HL-60/S4 (cell line): Measurements from ENCODE around the gene SNX30.

ENCODE experiments used
- in situ Hi-C: fragments of 300-500 bp; cut with MboI; formaldehyde crosslinking; loops from 2 replicates; pipeline ENCODE4 v1.14.3; 2022; ENCODE audit warnings: low sequenced_read_pairs

The SNX30 gene

GRCh38 chr9:112752334-112753125, 2.0 kb downstream of the SNX30 start:
- in situ Hi-C loops = no loop called here

- in situ Hi-C loops = no loop called here
Observed at GRCh38 chr9:112753725-112754124, 3.2 kb downstream of the SNX30 start.

GRCh38 chr9:112754578-112754977, 4.0 kb downstream of the SNX30 start:
- in situ Hi-C loops = no loop called here

GRCh38 chr9:112755016-112755427, 4.5 kb downstream of the SNX30 start:
- in situ Hi-C loops = no loop called here

- in situ Hi-C loops = no loop called here
Observed at GRCh38 chr9:112755675-112756074, 5.1 kb downstream of the SNX30 start.

- in situ Hi-C loops = no loop called here
Observed at GRCh38 chr9:112757282-112757883, 6.8 kb downstream of the SNX30 start.

- in situ Hi-C loops = no loop called here
Observed at GRCh38 chr9:112757940-112758339, 7.4 kb downstream of the SNX30 start.

GRCh38 chr9:112760821-112761220, 10.3 kb downstream of the SNX30 start:
- in situ Hi-C loops = no loop called here

GRCh38 chr9:112761912-112762655, 11.5 kb downstream of the SNX30 start:
- in situ Hi-C loops = no loop called here

GRCh38 chr9:112762726-112763518, 12.4 kb downstream of the SNX30 start:
- in situ Hi-C loops = no loop called here

- in situ Hi-C loops = no loop called here
Observed at GRCh38 chr9:112764344-112764743, 13.8 kb downstream of the SNX30 start.

GRCh38 chr9:112764837-112765236, 14.3 kb downstream of the SNX30 start:
- in situ Hi-C loops = no loop called here

- in situ Hi-C loops = no loop called here
Observed at GRCh38 chr9:112765281-112765680, 14.7 kb downstream of the SNX30 start.

- in situ Hi-C loops = no loop called here
Observed at GRCh38 chr9:112771359-112772214, 21.0 kb downstream of the SNX30 start.

GRCh38 chr9:112772215-112772509, 21.6 kb downstream of the SNX30 start:
- in situ Hi-C loops = no loop called here

GRCh38 chr9:112772551-112772950, 22.0 kb downstream of the SNX30 start:
- in situ Hi-C loops = no loop called here

- in situ Hi-C loops = no loop called here
Observed at GRCh38 chr9:112774006-112774996, 23.7 kb downstream of the SNX30 start.

GRCh38 chr9:112777914-112778313, 27.4 kb downstream of the SNX30 start:
- in situ Hi-C loops = loop anchor here (25.0 kb wide), 1 partner anchor 691 kb away; no protein-coding TSS in a partner anchor

- in situ Hi-C loops = loop anchor here (25.0 kb wide), 1 partner anchor 693 kb away; no protein-coding TSS in a partner anchor
Observed at GRCh38 chr9:112780450-112781036, 30.0 kb downstream of the SNX30 start.
